GM19193 (cell line): ENCODE measurements around the gene VDR.

Experiments used
- POLR2A ChIP-seq: IDR thresholded peaks from 4 replicates; pipeline ENCODE4 v1.6.1; 2011; ENCODE audit not compliant: insufficient read depth, insufficient read length; ENCODE audit errors: extremely low read depth

Gene VDR

GRCh38 chr12:47817272-47818006 is 87.4 kb downstream of the VDR start:
- TF ChIP-seq POLR2A: no peak

GRCh38 chr12:47816403-47817271 is 88.2 kb downstream of the VDR start:
- TF ChIP-seq POLR2A: no peak

GRCh38 chr12:47814539-47815170 is 90.1 kb downstream of the VDR start:
- no peak for TF ChIP-seq POLR2A

GRCh38 chr12:47813511-47814196 is 91.1 kb downstream of the VDR start:
- TF ChIP-seq POLR2A: no peak

- peak; percentile 63 for TF ChIP-seq POLR2A
Observed at GRCh38 chr12:47812797-47813510, 91.8 kb downstream of the VDR start.

GRCh38 chr12:47811581-47812484 is 93.0 kb downstream of the VDR start:
- TF ChIP-seq POLR2A: no peak

- TF ChIP-seq POLR2A: no peak
Observed at GRCh38 chr12:47811072-47811396, 93.8 kb downstream of the VDR start.

- no peak for TF ChIP-seq POLR2A
Observed at GRCh38 chr12:47808574-47809365, 96.0 kb downstream of the VDR start.

GRCh38 chr12:47808050-47808449 is 96.7 kb downstream of the VDR start:
- peak; percentile 23 for TF ChIP-seq POLR2A

- no peak for TF ChIP-seq POLR2A
Observed at GRCh38 chr12:47807338-47807737, 97.5 kb downstream of the VDR start.

GRCh38 chr12:47805417-47805816 is 99.4 kb downstream of the VDR start:
- TF ChIP-seq POLR2A: no peak

GRCh38 chr12:47804171-47804570 is 100.6 kb downstream of the VDR start:
- no peak for TF ChIP-seq POLR2A
